Activated CD4-positive, alpha-beta T cell treated with anti-CD3 and anti-CD28 coated beads, Interleukin-2, amount 10 ng/mL, durations not matched to agents 24 days and 14 days (primary cell): ENCODE data around the gene OBP2A. TPM values are rescaled to one million over a fixed set of nuclear protein-coding genes. Genes with fewer than 3 reads are reported as not detected.

Experiments
- DNase-seq: peaks from one replicate; pipeline ENCODE4 v3.0.0; 2022
- H3K27ac Mint-ChIP-seq: one replicate; pipeline ENCODE4 v1.8.0; 2022; ENCODE audit warnings: mild to moderate bottlenecking, mixed read lengths
- H3K27me3 Mint-ChIP-seq: one replicate; pipeline ENCODE4 v1.8.0; 2022; ENCODE audit warnings: mixed read lengths
- H3K36me3 Mint-ChIP-seq: one replicate; pipeline ENCODE4 v1.8.0; 2022; ENCODE audit warnings: low read depth, mild to moderate bottlenecking, mixed read lengths
- H3K4me1 Mint-ChIP-seq: one replicate; pipeline ENCODE4 v1.8.0; 2021; ENCODE audit warnings: mixed read lengths
- H3K4me3 Mint-ChIP-seq: one replicate; pipeline ENCODE4 v1.8.0; 2022; ENCODE audit warnings: mild to moderate bottlenecking, moderate library complexity, mixed read lengths
- H3K9me3 Mint-ChIP-seq: one replicate; pipeline ENCODE4 v1.8.0; 2021; ENCODE audit warnings: mixed read lengths
- intact Hi-C: fragments of 100-400 bp; cut with micrococcal nuclease; formaldehyde crosslinking; loops from one replicate; pipeline ENCODE4 v1.15.1; 2023
- total RNA-seq: library from RNA; stranded (reverse); gene quantifications from 2 replicates; pipeline ENCODE4 v1.2.3, GENCODE V29; 2022

OBP2A gene
- total RNA-seq, 1 donor from 2014 or later = not detected

DNA sequence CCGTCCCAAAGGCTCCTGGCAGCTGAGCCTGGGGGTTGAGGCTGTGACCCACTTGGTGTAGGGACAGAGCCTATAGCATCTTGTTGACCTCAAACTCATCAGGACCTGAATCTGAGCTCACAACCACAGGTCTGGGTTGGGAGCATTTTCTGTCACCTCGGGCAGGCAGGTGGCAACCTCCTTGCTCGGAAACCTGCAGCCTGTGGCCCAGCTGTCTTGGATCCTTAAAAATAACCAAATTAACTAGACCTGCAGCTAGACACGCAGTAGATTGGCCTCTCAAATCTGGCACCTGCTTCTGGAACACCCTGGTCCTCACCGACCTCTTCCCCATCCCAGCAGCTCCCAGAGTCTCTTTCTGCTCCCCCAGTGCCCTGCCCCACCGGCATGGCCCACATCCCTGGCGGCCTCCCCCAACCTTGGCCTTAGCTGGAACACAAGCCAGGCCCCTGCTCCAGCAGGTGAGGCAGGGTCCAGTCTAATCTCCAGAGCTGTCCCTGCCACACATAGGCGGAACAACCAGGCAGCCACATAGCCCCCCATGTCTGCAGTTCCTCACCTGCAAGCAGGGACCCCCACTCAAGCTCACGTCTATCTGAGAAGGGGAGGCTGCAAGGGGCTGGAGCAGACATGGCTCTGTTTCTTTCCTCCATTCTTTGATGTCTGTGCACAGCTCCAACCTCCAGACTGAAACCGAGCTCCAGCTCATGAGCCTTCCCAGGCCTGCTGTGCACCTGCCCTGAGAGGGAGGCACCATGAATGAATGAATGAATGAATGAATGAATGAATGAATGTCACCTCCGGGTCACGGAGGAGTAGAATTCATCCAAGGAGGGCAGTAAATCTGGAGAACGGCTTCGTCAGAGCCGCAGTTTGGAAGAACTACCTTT lies 43.9 kb downstream of the OBP2A start:
- Mint-ChIP-seq H3K4me3 (no peak overlapping the region), H3K27ac (no peak overlapping the region), H3K4me1 (no peaks in the 10 kb centered on the region), H3K36me3 (no peaks in the 10 kb centered on the region), H3K27me3 (peaks cover under 1% of the 10 kb centered on the region), H3K9me3 (no peaks in the 10 kb centered on the region)
- intact Hi-C loops = no loop called here
- no peak for DNase-seq

GRCh38 chr9:135590486-135591079 lies 44.7 kb downstream of the OBP2A start:
- no peak for DNase-seq
- no peaks in the 10 kb centered on the region for H3K36me3 Mint-ChIP-seq
- H3K27ac Mint-ChIP-seq = no peak overlapping the region
- no peaks in the 10 kb centered on the region for H3K9me3 Mint-ChIP-seq
- intact Hi-C loops = no loop called here
- H3K4me3 Mint-ChIP-seq = no peak overlapping the region
- no peaks in the 10 kb centered on the region for H3K4me1 Mint-ChIP-seq
- H3K27me3 Mint-ChIP-seq = peaks cover 2% of the 10 kb centered on the region

- Mint-ChIP-seq H3K9me3 (no peaks in the 10 kb centered on the region), H3K27me3 (peaks cover 2% of the 10 kb centered on the region), H3K27ac (no peak overlapping the region), H3K36me3 (no peaks in the 10 kb centered on the region), H3K4me1 (no peaks in the 10 kb centered on the region), H3K4me3 (no peak overlapping the region)
- no peak for DNase-seq
- intact Hi-C loops = no loop called here
These were observed 45.8 kb downstream of the OBP2A start for GRCh38 chr9:135591506-135592330.

GRCh38 chr9:135592331-135592590 lies 46.3 kb downstream of the OBP2A start:
- intact Hi-C loops = no loop called here
- H3K36me3 Mint-ChIP-seq = no peaks in the 10 kb centered on the region
- H3K27ac Mint-ChIP-seq = no peak overlapping the region
- H3K9me3 Mint-ChIP-seq = no peaks in the 10 kb centered on the region
- no peaks in the 10 kb centered on the region for H3K4me1 Mint-ChIP-seq
- H3K4me3 Mint-ChIP-seq = no peak overlapping the region
- peaks cover 2% of the 10 kb centered on the region for H3K27me3 Mint-ChIP-seq
- no peak for DNase-seq

- intact Hi-C loops = no loop called here
- Mint-ChIP-seq H3K27me3 (peaks cover 2% of the 10 kb centered on the region), H3K36me3 (no peaks in the 10 kb centered on the region), H3K4me1 (no peaks in the 10 kb centered on the region), H3K27ac (no peak overlapping the region), H3K9me3 (no peaks in the 10 kb centered on the region), H3K4me3 (no peak overlapping the region)
- no peak for DNase-seq
These were observed 46.7 kb downstream of the OBP2A start for GRCh38 chr9:135592625-135593024.

- Mint-ChIP-seq H3K36me3 (no peaks in the 10 kb centered on the region), H3K27me3 (peaks cover 14% of the 10 kb centered on the region), H3K27ac (no peak overlapping the region), H3K4me3 (no peak overlapping the region), H3K4me1 (no peaks in the 10 kb centered on the region), H3K9me3 (no peaks in the 10 kb centered on the region)
- no peak for DNase-seq
- intact Hi-C loops = no loop called here
These were observed 50.3 kb downstream of the OBP2A start for GRCh38 chr9:135596211-135596610.

Other genes with a start within 250 kb of the OBP2A start
- 0.69 and 0.82 TPM in 2 replicates for gene PPP1R26, start 66.3 kb upstream of the OBP2A start, total RNA-seq
- gene MRPS2, start 45.4 kb upstream of the OBP2A start, total RNA-seq = 66.4 and 69.7 TPM in 2 replicates
- gene LCN1, start 24.7 kb upstream of the OBP2A start, total RNA-seq = not detected in 2 replicates
- gene PAEP, start 15.6 kb downstream of the OBP2A start, total RNA-seq = not detected in 2 replicates
- not detected in 2 replicates for gene GLT6D1, start 93.4 kb downstream of the OBP2A start, total RNA-seq
- gene LCN9, start 117.2 kb downstream of the OBP2A start, total RNA-seq = not detected in 2 replicates
- gene SOHLH1, start 153.4 kb downstream of the OBP2A start, total RNA-seq = not detected in 2 replicates
- not detected in 2 replicates for gene KCNT1, start 156.1 kb downstream of the OBP2A start, total RNA-seq